H1 (cell line): Measurements from ENCODE around the gene MACROD2. TPM values are rescaled to one million over a fixed set of nuclear protein-coding genes. Genes with fewer than 3 reads are reported as not detected.

Source experiments
- CTCF ChIA-PET: fragments of 300-600 bp; sonication (Branson Sonifier 250); formaldehyde crosslinking; loops from one replicate; lab custom pipeline; 2021; ENCODE audit not compliant: partially characterized antibody; lab: Charles Lee
- POLR2A ChIA-PET: fragments of 300-600 bp; sonication (Branson Sonifier 250); formaldehyde crosslinking; loops from one replicate; lab custom pipeline; 2021; ENCODE audit warnings: inconsistent platforms; ENCODE audit not compliant: partially characterized antibody; lab: Charles Lee
- DNase-seq, 2 experiments: peaks; one replicate each; pipeline versions ENCODE4 v3.0.0 to v3.0.0-alpha.2; 2010 to 2022; ENCODE audit warnings: low spot score in 2 of 2, low read depth in 1 of 2, mixed read lengths in 1 of 2
- FAIRE-seq: peaks from 2 replicates; lab custom pipeline; 2011; peaks lifted over from hg19 to GRCh38; lab: Jason Lieb, UNC
- H2AFZ ChIP-seq: 2 replicates; pipeline ENCODE4 v1.8.1; 2012; ENCODE audit warnings: low read length, inconsistent platforms
- H2AK5ac ChIP-seq: 2 replicates; pipeline ENCODE4 v1.6.1; 2013; ENCODE audit warnings: low read depth, low read length
- H2BK120ac ChIP-seq: replicated peaks from 2 replicates; pipeline ENCODE3; 2013; ENCODE audit warnings: low read depth, low read length, inconsistent platforms
- H2BK12ac ChIP-seq: 2 replicates; pipeline ENCODE4 v1.6.1; 2013; ENCODE audit warnings: low read depth, low read length
- H2BK15ac ChIP-seq: 2 replicates; pipeline ENCODE4 v1.6.1; 2013; ENCODE audit warnings: low read length
- H2BK20ac ChIP-seq: 2 replicates; pipeline ENCODE4 v1.6.1; 2013; ENCODE audit warnings: low read length
- H2BK5ac ChIP-seq: 2 replicates; pipeline ENCODE4 v1.6.1; 2013; ENCODE audit warnings: low read depth, low read length
- H3K14ac ChIP-seq: 2 replicates; pipeline ENCODE4 v1.6.1; 2013; ENCODE audit warnings: inconsistent platforms; ENCODE audit not compliant: insufficient read length
- H3K18ac ChIP-seq: 2 replicates; pipeline ENCODE4 v1.6.1; 2013; ENCODE audit warnings: low read length; ENCODE audit errors: extremely low read depth
- H3K23ac ChIP-seq: 2 replicates; pipeline ENCODE4 v1.6.1; 2013; ENCODE audit warnings: inconsistent platforms; ENCODE audit not compliant: insufficient read length
- H3K23me2 ChIP-seq: 2 replicates; pipeline ENCODE4 v1.6.1; 2013; ENCODE audit warnings: low read depth, low read length
- H3K27ac ChIP-seq: 2 replicates; pipeline ENCODE4 v1.6.1; 2011; ENCODE audit warnings: low read depth, low read length, inconsistent platforms
- H3K27me3 ChIP-seq, 4 experiments: replicated peaks in 1 of 4; 1 replicate in 1 of 4; 2 replicates in 3 of 4; pipeline versions ENCODE4 v1.6.1 to v1.8.1; 2011 to 2013; ENCODE audit warnings: low read length in 3 of 4, mild to moderate bottlenecking in 3 of 4, inconsistent platforms in 2 of 4, mixed read lengths in 2 of 4, moderate library complexity in 1 of 4; ENCODE audit not compliant: control insufficient read depth in 3 of 4, insufficient read depth in 3 of 4; ENCODE audit errors: extremely low read depth in 1 of 4
- H3K36me3 ChIP-seq, 4 experiments: 2 replicates each; pipeline versions ENCODE4 v1.6.1 to v1.8.1; 2011 to 2013; ENCODE audit warnings: mild to moderate bottlenecking in 4 of 4, low read length in 3 of 4, moderate library complexity in 2 of 4, control low read depth in 1 of 4, inconsistent platforms in 1 of 4; ENCODE audit not compliant: insufficient read depth in 4 of 4, control insufficient read depth in 2 of 4
- H3K4ac ChIP-seq: replicated peaks from 2 replicates; pipeline ENCODE3; 2013; ENCODE audit warnings: low read length, low read depth, mixed read lengths, inconsistent platforms; ENCODE audit not compliant: insufficient read length
- H3K4me1 ChIP-seq, 4 experiments: replicated peaks in 1 of 4; 1 replicate in 1 of 4; 2 replicates in 3 of 4; pipeline versions ENCODE4 v1.6.1 to v1.8.1; 2011 to 2013; ENCODE audit warnings: low read length in 3 of 4, inconsistent platforms in 2 of 4, mixed read lengths in 1 of 4; ENCODE audit not compliant: insufficient read depth in 4 of 4, control insufficient read depth in 3 of 4
- H3K4me2 ChIP-seq, 2 experiments: 2 replicates each; pipeline versions ENCODE4 v1.6.1 to v1.8.1; 2011 to 2013; ENCODE audit warnings: low read depth in 2 of 2, low read length in 2 of 2, control low read depth in 1 of 2, inconsistent platforms in 1 of 2, mild to moderate bottlenecking in 1 of 2; ENCODE audit not compliant: insufficient read depth in 1 of 2
- H3K4me3 ChIP-seq, 4 experiments: fragments of 200-600, 300-600 bp in 1 of 4; sonication (generic), shearing (Covaris generic), sonication (Bioruptor Twin) in 1 of 4; 2 replicates each; pipeline versions ENCODE4 v1.5.1 to v1.8.1; 2011 to 2016; ENCODE audit warnings: low read length in 4 of 4, low read depth in 3 of 4, control low read depth in 2 of 4, inconsistent platforms in 2 of 4, mild to moderate bottlenecking in 2 of 4, mixed read lengths in 1 of 4, moderate library complexity in 1 of 4; ENCODE audit not compliant: insufficient read depth in 2 of 4; ENCODE audit errors: extremely low read depth in 1 of 4
- H3K56ac ChIP-seq: replicated peaks from 2 replicates; pipeline ENCODE3; 2013; ENCODE audit warnings: low read depth, mild to moderate bottlenecking, mixed read lengths, low read length, inconsistent platforms; ENCODE audit not compliant: insufficient read length
- H3K79me1 ChIP-seq: 2 replicates; pipeline ENCODE4 v1.6.1; 2013; ENCODE audit warnings: low read depth, low read length, control low read depth
- H3K79me2 ChIP-seq, 2 experiments: 2 replicates each; pipeline versions ENCODE4 v1.6.1 to v1.8.1; 2012 to 2013; ENCODE audit warnings: low read length in 2 of 2, mild to moderate bottlenecking in 2 of 2, inconsistent platforms in 1 of 2; ENCODE audit not compliant: insufficient read depth in 2 of 2, control insufficient read depth in 1 of 2
- H3K9ac ChIP-seq, 4 experiments: replicated peaks in 1 of 4; 1 replicate in 1 of 4; 2 replicates in 3 of 4; pipeline versions ENCODE4 v1.6.1 to v1.8.1; 2011 to 2013; ENCODE audit warnings: low read depth in 3 of 4, low read length in 3 of 4, control low read depth in 2 of 4, mild to moderate bottlenecking in 2 of 4, moderate library complexity in 2 of 4, inconsistent platforms in 1 of 4; ENCODE audit errors: extremely low read depth in 1 of 4
- H3K9me3 ChIP-seq, 2 experiments: 2 replicates each; pipeline versions ENCODE4 v1.6.1 to v1.8.1; 2012 to 2013; ENCODE audit warnings: mild to moderate bottlenecking in 2 of 2, moderate library complexity in 2 of 2, control low read depth in 1 of 2, inconsistent platforms in 1 of 2, low read depth in 1 of 2, low read length in 1 of 2, mixed read lengths in 1 of 2; ENCODE audit not compliant: insufficient read depth in 2 of 2
- H4K20me1 ChIP-seq, 2 experiments: replicated peaks in 1 of 2; 2 replicates each; pipeline versions ENCODE3 to v1.8.1; 2011 to 2013; ENCODE audit warnings: inconsistent platforms in 2 of 2, low read length in 2 of 2, mild to moderate bottlenecking in 1 of 2; ENCODE audit not compliant: insufficient read depth in 2 of 2, control insufficient read depth in 1 of 2
- H4K5ac ChIP-seq: 2 replicates; pipeline ENCODE4 v1.6.1; 2013; ENCODE audit warnings: low read length, low read depth, mixed read lengths, inconsistent platforms; ENCODE audit not compliant: insufficient read length
- H4K8ac ChIP-seq: 2 replicates; pipeline ENCODE4 v1.8.0; 2013; ENCODE audit warnings: mild to moderate bottlenecking, moderate library complexity, low read length, inconsistent platforms; ENCODE audit not compliant: insufficient read depth; ENCODE audit errors: extremely low read depth
- H4K91ac ChIP-seq: replicated peaks from 2 replicates; pipeline ENCODE3; 2013; ENCODE audit warnings: low read length, mixed read lengths, inconsistent platforms; ENCODE audit not compliant: insufficient read length
- FOSL1 ChIP-seq: IDR thresholded peaks from 2 replicates; pipeline ENCODE4 v1.6.1; 2011; ENCODE audit warnings: mild to moderate bottlenecking, low read depth, low read length, moderate library complexity; ENCODE audit not compliant: insufficient read depth
- GTF2F1 ChIP-seq: IDR thresholded peaks from 2 replicates; pipeline ENCODE4 v1.6.1; 2012; ENCODE audit warnings: low read depth, low read length, improper control_type of control experiment, borderline replicate concordance
- JUN ChIP-seq: IDR thresholded peaks from 2 replicates; pipeline ENCODE4 v1.6.1; 2011; ENCODE audit warnings: low read depth, mild to moderate bottlenecking, improper control_type of control experiment, low read length
- NANOG ChIP-seq: IDR thresholded peaks from 2 replicates; pipeline ENCODE4 v1.6.1; 2011; ENCODE audit warnings: low read length, low read depth, mild to moderate bottlenecking, inconsistent platforms; ENCODE audit not compliant: insufficient read depth, poor library complexity, severe bottlenecking
- TBP ChIP-seq: IDR thresholded peaks from 2 replicates; pipeline ENCODE4 v1.6.1; 2011; ENCODE audit warnings: low read depth, low read length, improper control_type of control experiment
- WGBS, 2 experiments: shearing (Covaris generic) in 1 of 2; methylation state at CpG; one replicate each; pipeline versions ENCODE4 v1.1.6 to v1.1.7; 2013 to 2015; ENCODE audit warnings: low lambda C conversion rate in 2 of 2, mixed read lengths in 2 of 2, inconsistent platforms in 1 of 2, low coverage in 1 of 2, missing lambda C conversion rate in 1 of 2; ENCODE audit not compliant: insufficient replicate concordance in 2 of 2, insufficient coverage in 1 of 2, insufficient read length in 1 of 2; ENCODE audit errors: extremely low coverage in 1 of 2, missing lambda C conversion rate in 1 of 2; 5-methylcytosine and 5-hydroxymethylcytosine counted together
- polyA plus RNA-seq, 7 experiments: library from polyadenylated mRNA; depleted of rRNA in 3 of 7; stranded (reverse) in 5 of 7; unstranded in 2 of 7; fragments of >200 nt in 5 of 7; fragments of 200-250 nt in 2 of 7; gene quantifications; 1 replicate in 5 of 7; 2 replicates in 1 of 7; 4 replicates in 1 of 7; pipeline versions ENCODE4 v1.2.1 to v1.2.3, GENCODE V29; 2011 to 2013; ENCODE audit warnings: missing spikeins in 2 of 7, mixed read lengths in 2 of 7
- total RNA-seq: library from RNA; stranded (reverse); fragmentation: NEBNext Ultra II Directional; extraction: Animal tissue kit (Norgen Biotek cat#: 25700); gene quantifications from 2 replicates; pipeline ENCODE4 v1.2.1, GENCODE V29; 2021
- TF ChIP-seq, protein P1 (sequence below), 3 experiments: IDR thresholded peaks; 1 replicate in 2 of 3; 2 replicates in 1 of 3; pipeline versions ENCODE4 v1.5.1 to v1.6.1; 2011; ENCODE audit warnings: low read length in 3 of 3, mild to moderate bottlenecking in 3 of 3, inconsistent platforms in 2 of 3, low read depth in 1 of 3, moderate library complexity in 1 of 3; ENCODE audit not compliant: insufficient read depth in 1 of 3; ENCODE audit errors: control extremely low read depth in 1 of 3

The MACROD2 gene
- total and polyA plus RNA-seq, 2 of the 8 experiments (the other 6 are each of a cell fraction or from before 2014, with no cell fraction given) = 0.70 to 3.9 TPM

DNA sequence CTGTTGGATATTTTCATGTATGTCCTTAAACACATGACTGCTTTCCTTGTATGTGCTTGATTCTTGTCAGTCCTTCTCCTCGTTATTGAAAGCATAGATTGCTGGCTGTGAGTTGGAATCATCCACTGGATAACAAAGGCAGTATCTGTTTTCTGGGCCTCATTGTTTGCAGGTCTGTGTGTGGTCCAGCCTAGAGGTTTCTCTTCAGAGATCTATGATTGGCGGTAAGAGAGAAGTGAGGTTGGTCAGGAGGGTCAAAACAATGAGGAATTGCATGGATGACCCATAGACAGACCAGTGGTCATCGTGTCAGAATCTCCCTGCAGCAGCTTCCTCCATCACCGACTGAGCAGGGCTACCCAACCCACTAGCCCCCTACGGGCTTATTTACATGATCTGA lies 1663.0 kb downstream of the MACROD2 start:
- DNase-seq (no peak), FAIRE-seq (no peak)
- Histone ChIP-seq H2BK12ac (no peak overlapping the region), H4K20me1 (no peaks in the 10 kb centered on the region), H3K4ac (no peak overlapping the region), H3K9ac (no peak overlapping the region), H3K4me1 (peaks cover 0 to 15% (median 11%) of the 10 kb centered on the region in 4 experiments; a peak in 3 of 7 replicates), H3K23me2 (no peaks in the 10 kb centered on the region), H3K14ac (no peak overlapping the region), H3K4me3 (no peak overlapping the region), H2BK15ac (no peak overlapping the region), H3K23ac (no peak overlapping the region), H3K9me3 (no peaks in the 10 kb centered on the region), H2BK20ac (no peak overlapping the region), H3K27me3 (no peaks in the 10 kb centered on the region), H2AFZ (peak overlapping the region; percentile 91), H2BK5ac (no peak overlapping the region), H3K4me2 (peak overlapping the region in 1 of 2 experiments; percentile 23; a peak in 1 of 4 replicates), H4K5ac (no peak overlapping the region), H3K56ac (no peak overlapping the region), H3K36me3 (no peaks in the 10 kb centered on the region), H3K27ac (no peak overlapping the region), H3K18ac (no peak overlapping the region), H3K79me1 (no peaks in the 10 kb centered on the region), H4K8ac (no peak overlapping the region), H4K91ac (no peak overlapping the region), H2AK5ac (no peak overlapping the region), H2BK120ac (no peak overlapping the region), H3K79me2 (no peaks in the 10 kb centered on the region)
- POLR2A ChIA-PET = no interaction called here
- TF ChIP-seq JUN = no peak
- no peak for TF ChIP-seq TBP
- TF ChIP-seq, protein P1, sequence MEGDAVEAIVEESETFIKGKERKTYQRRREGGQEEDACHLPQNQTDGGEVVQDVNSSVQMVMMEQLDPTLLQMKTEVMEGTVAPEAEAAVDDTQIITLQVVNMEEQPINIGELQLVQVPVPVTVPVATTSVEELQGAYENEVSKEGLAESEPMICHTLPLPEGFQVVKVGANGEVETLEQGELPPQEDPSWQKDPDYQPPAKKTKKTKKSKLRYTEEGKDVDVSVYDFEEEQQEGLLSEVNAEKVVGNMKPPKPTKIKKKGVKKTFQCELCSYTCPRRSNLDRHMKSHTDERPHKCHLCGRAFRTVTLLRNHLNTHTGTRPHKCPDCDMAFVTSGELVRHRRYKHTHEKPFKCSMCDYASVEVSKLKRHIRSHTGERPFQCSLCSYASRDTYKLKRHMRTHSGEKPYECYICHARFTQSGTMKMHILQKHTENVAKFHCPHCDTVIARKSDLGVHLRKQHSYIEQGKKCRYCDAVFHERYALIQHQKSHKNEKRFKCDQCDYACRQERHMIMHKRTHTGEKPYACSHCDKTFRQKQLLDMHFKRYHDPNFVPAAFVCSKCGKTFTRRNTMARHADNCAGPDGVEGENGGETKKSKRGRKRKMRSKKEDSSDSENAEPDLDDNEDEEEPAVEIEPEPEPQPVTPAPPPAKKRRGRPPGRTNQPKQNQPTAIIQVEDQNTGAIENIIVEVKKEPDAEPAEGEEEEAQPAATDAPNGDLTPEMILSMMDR (IDR thresholded peaks at IDR 0.05; ENCODE audit: control extremely low read depth in 1 of 3, insufficient read depth in 1 of 3, low read depth in 1 of 3, low read length in 3 of 3) = no peak
- TF ChIP-seq NANOG = no peak
- no peak for TF ChIP-seq FOSL1
- TF ChIP-seq GTF2F1 = no peak
- WGBS, 2 experiments = 70% methylated on average over 5 of the region's 5 CpGs; no CpG with 5 or more reads in 1 of the 2 experiments
- CTCF ChIA-PET = interaction anchor here (1.7 to 7.5 kb wide), 3 partner anchors 11 to 166 kb away, joined by 4 to 50 read pairs (median 16); no protein-coding TSS in a partner anchor
